B cell (primary cell): ENCODE measurements around the gene SESN3. TPM values are rescaled to one million over a fixed set of nuclear protein-coding genes. Genes with fewer than 3 reads are reported as not detected.
"Not testable (repeated sequence)": the region's sequence is repeated elsewhere in the genome, so short reads cannot be mapped to it uniquely, and the experiment has no call there.

Experiments used
- ATAC-seq: fragments of 200-7000 bp; cut with Tn5 transposase; one replicate; pipeline ENCODE4 v1.10.0; 2021; ENCODE audit warnings: low read depth, mild to moderate bottlenecking, moderate number of reproducible peaks, moderate library complexity
- CTCF ChIA-PET: fragments of 350-600 bp; sonication (Branson Sonifier 250); formaldehyde crosslinking; loops from one replicate; lab custom pipeline; 2021; ENCODE audit warnings: antibody characterized with exemption, inconsistent platforms; lab: Charles Lee
- POLR2A ChIA-PET: fragments of 350-600 bp; sonication (Branson Sonifier 250); formaldehyde crosslinking; loops from one replicate; lab custom pipeline; 2021; ENCODE audit warnings: antibody characterized with exemption; lab: Charles Lee
- DNase-seq: peaks from one replicate; pipeline ENCODE4 v3.0.0; 2013
- H2AFZ ChIP-seq: 2 replicates; pipeline ENCODE4 v1.6.1; 2012; ENCODE audit warnings: mild to moderate bottlenecking, low read depth, low read length; ENCODE audit not compliant: insufficient read depth, poor library complexity, severe bottlenecking
- H3K27ac ChIP-seq, 2 donors: 1 replicate in 1 of 2; 2 replicates in 1 of 2; pipeline ENCODE4 v1.5.1; 2012 to 2013; ENCODE audit warnings: low read length in 2 of 2, mild to moderate bottlenecking in 2 of 2, moderate library complexity in 1 of 2
- H3K27me3 ChIP-seq, 4 experiments: fragments of 200-600 bp in 1 of 4; sonication (generic) in 1 of 4; replicated peaks in 1 of 4; 1 replicate in 2 of 4; 2 replicates in 2 of 4; pipeline versions ENCODE4 v1.6.1 to v1.7.0; 2013 to 2016; ENCODE audit warnings: low read length in 3 of 4, mild to moderate bottlenecking in 2 of 4, mixed read lengths in 1 of 4, moderate library complexity in 1 of 4; ENCODE audit not compliant: insufficient read depth in 4 of 4, control insufficient read depth in 3 of 4; ENCODE audit errors: control extremely low read depth in 1 of 4
- H3K36me3 ChIP-seq, 2 experiments: replicated peaks in 1 of 2; 1 replicate in 1 of 2; 2 replicates in 1 of 2; pipeline versions ENCODE4 v1.6.1 to v1.7.1; 2013; ENCODE audit warnings: low read length in 1 of 2; ENCODE audit not compliant: insufficient read depth in 2 of 2, control insufficient read depth in 1 of 2; ENCODE audit errors: control extremely low read depth in 1 of 2, extremely low read depth in 1 of 2
- H3K4me1 ChIP-seq, 2 donors: fragments of 200-600 bp in 1 of 2; sonication (generic) in 1 of 2; 1 replicate in 1 of 2; 2 replicates in 1 of 2; pipeline versions ENCODE4 v1.5.1 to v1.6.1; 2013 to 2017; ENCODE audit warnings: low read length in 2 of 2; ENCODE audit not compliant: control insufficient read depth in 2 of 2, insufficient read depth in 2 of 2
- H3K4me2 ChIP-seq: replicated peaks from 2 replicates; pipeline ENCODE3; 2012; ENCODE audit warnings: mild to moderate bottlenecking, low read depth, low read length; ENCODE audit not compliant: poor library complexity, severe bottlenecking
- H3K4me3 ChIP-seq, 5 experiments: fragments of 200-600 bp in 1 of 5; sonication (generic) in 1 of 5; 1 replicate in 3 of 5; 2 replicates in 2 of 5; pipeline versions ENCODE4 v1.5.1 to v1.7.0; 2011 to 2016; ENCODE audit warnings: low read length in 4 of 5, mild to moderate bottlenecking in 4 of 5, low read depth in 2 of 5, control low read depth in 1 of 5, moderate library complexity in 1 of 5; ENCODE audit not compliant: insufficient read depth in 1 of 5; ENCODE audit errors: control extremely low read depth in 1 of 5, extremely low read depth in 1 of 5
- H3K79me2 ChIP-seq: fragments of 200-600 bp; sonication (generic); one replicate; pipeline ENCODE4 v1.6.0; 2016; ENCODE audit warnings: low read length; ENCODE audit not compliant: control insufficient read depth, insufficient read depth
- H3K9ac ChIP-seq: fragments of 200-600 bp; sonication (generic); 2 replicates; pipeline ENCODE4 v1.6.1; 2017; ENCODE audit warnings: mild to moderate bottlenecking, low read length, moderate library complexity
- H3K9me3 ChIP-seq, 3 donors: one replicate each; pipeline versions ENCODE4 v1.6.1 to v1.7.1; 2013; ENCODE audit warnings: low read length in 2 of 3; ENCODE audit not compliant: control insufficient read depth in 2 of 3, insufficient read depth in 1 of 3; ENCODE audit errors: control extremely low read depth in 1 of 3
- H4K20me1 ChIP-seq: 2 replicates; pipeline ENCODE4 v1.6.0; 2012; ENCODE audit warnings: mild to moderate bottlenecking, low read length; ENCODE audit not compliant: insufficient read depth, control insufficient read depth, poor library complexity, severe bottlenecking
- H3K27ac Mint-ChIP-seq: one replicate; pipeline ENCODE4 v1.8.0; 2021; ENCODE audit warnings: mixed read lengths
- H3K27me3 Mint-ChIP-seq: one replicate; pipeline ENCODE4 v1.8.0; 2021; ENCODE audit warnings: mixed read lengths
- H3K4me1 Mint-ChIP-seq: one replicate; pipeline ENCODE4 v1.8.0; 2021; ENCODE audit warnings: mixed read lengths
- H3K4me3 Mint-ChIP-seq: one replicate; pipeline ENCODE4 v1.8.0; 2021; ENCODE audit warnings: mixed read lengths
- H3K9me3 Mint-ChIP-seq: one replicate; pipeline ENCODE4 v1.8.0; 2022; ENCODE audit warnings: mixed read lengths; ENCODE audit not compliant: insufficient read depth
- CTCF ChIP-seq: fragments of 200-600 bp; IDR thresholded peaks from one replicate; pipeline ENCODE4 v1.8.0; 2022; ENCODE audit warnings: antibody characterized with exemption, mild to moderate bottlenecking
- EZH2 ChIP-seq: IDR thresholded peaks from 2 replicates; pipeline ENCODE4 v1.6.1; 2012; ENCODE audit warnings: borderline replicate concordance, low read depth, mild to moderate bottlenecking, moderate library complexity, low read length; ENCODE audit not compliant: insufficient read depth, poor library complexity, severe bottlenecking
- WGBS: methylation state at CpG from one replicate; pipeline ENCODE4 v1.1.5; 2013; ENCODE audit warnings: missing lambda C conversion rate; ENCODE audit not compliant: insufficient coverage; 5-methylcytosine and 5-hydroxymethylcytosine counted together
- intact Hi-C: fragments of 100-400 bp; cut with micrococcal nuclease; formaldehyde crosslinking; loops from one replicate; pipeline ENCODE4 v1.10.0; 2022
- polyA plus RNA-seq: library from polyadenylated mRNA; depleted of rRNA; stranded (reverse); fragments of >200 nt; gene quantifications from 2 replicates; pipeline ENCODE4 v1.2.3, GENCODE V29; 2012
- total RNA-seq, 2 donors: library from RNA; stranded (reverse); fragments of 120-200 nt in 1 of 2; gene quantifications; 1 replicate in 1 of 2; 2 replicates in 1 of 2; pipeline versions ENCODE4 v1.2.3 to v1.2.4, GENCODE V29; 2013 to 2022

SESN3 gene
- total and polyA plus RNA-seq, 2 donors (not counting 1 experiment from before 2014, with no cell fraction given) = 10.1 to 519 TPM

- 100% methylated on average over 1 of the region's 2 CpGs for WGBS
- Mint-ChIP-seq H3K9me3 (no peaks in the 10 kb centered on the region), H3K4me1 (peaks cover 79% of the 10 kb centered on the region), H3K4me3 (peak overlapping the region; percentile 8), H3K27ac (peak overlapping the region; percentile 97), H3K27me3 (no peaks in the 10 kb centered on the region)
- no peaks in the 10 kb centered on the region for H3K27me3 ChIP-seq
- peak overlapping the region; percentile 39 for H2AFZ ChIP-seq
- H3K4me3 ChIP-seq = no peak overlapping the region
- peak overlapping the region; percentile 90 to 93 for H3K27ac ChIP-seq
- peak overlapping the region; percentile 67 for H3K4me2 ChIP-seq
- no peak overlapping the region for H3K9ac ChIP-seq
- H3K79me2 ChIP-seq = no peaks in the 10 kb centered on the region
- intact Hi-C loops = no loop called here
- no peaks in the 10 kb centered on the region for H4K20me1 ChIP-seq
- no peaks in the 10 kb centered on the region for H3K36me3 ChIP-seq
- TF ChIP-seq EZH2 = no peak
- TF ChIP-seq CTCF = no peak
- no peak for ATAC-seq
- DNase-seq = no peak
- no peaks in the 10 kb centered on the region for H3K9me3 ChIP-seq
- POLR2A ChIA-PET = interaction anchor here (1.3 to 6.4 kb wide), 2 partner anchors 10 to 22 kb away, joined by 7 to 63 read pairs; partner anchors contain the start of gene SESN3
- CTCF ChIA-PET = interaction anchor here (1.2 to 4.6 kb wide), 7 partner anchors 12 to 462 kb away, joined by 3 to 43 read pairs (median 6); partner anchors contain the start of gene SESN3
- peaks cover 68 to 81% of the 10 kb centered on the region in 2 donors for H3K4me1 ChIP-seq
These were observed 22.1 kb upstream of the SESN3 start for GRCh38 chr11:95253141-95253540.

GRCh38 chr11:95252586-95252985 is 21.6 kb upstream of the SESN3 start:
- Mint-ChIP-seq H3K27ac (peak overlapping the region; percentile 97), H3K9me3 (no peaks in the 10 kb centered on the region), H3K4me3 (peak overlapping the region; percentile 8), H3K27me3 (no peaks in the 10 kb centered on the region), H3K4me1 (peaks cover 82% of the 10 kb centered on the region)
- ChIA-PET POLR2A (interaction anchor here (1.3 to 6.4 kb wide), 2 partner anchors 9 to 21 kb away, joined by 7 to 63 read pairs; partner anchors contain the start of gene SESN3), CTCF (interaction anchor here (1.0 to 4.6 kb wide), 6 partner anchors 21 to 453 kb away, joined by 3 to 43 read pairs (median 5); partner anchors contain the start of gene SESN3)
- no peak for ATAC-seq
- H3K27ac ChIP-seq = peak overlapping the region; percentile 90 to 93
- no peak for TF ChIP-seq CTCF
- no peaks in the 10 kb centered on the region for H3K27me3 ChIP-seq
- no peak for DNase-seq
- peak overlapping the region; percentile 7 for H3K4me2 ChIP-seq
- 67% methylated on average over 1 of the region's 1 CpG for WGBS
- peaks cover 69 to 83% of the 10 kb centered on the region in 2 donors for H3K4me1 ChIP-seq
- H4K20me1 ChIP-seq = no peaks in the 10 kb centered on the region
- no peak overlapping the region for H3K4me3 ChIP-seq
- H3K9ac ChIP-seq = no peak overlapping the region
- H3K36me3 ChIP-seq = no peaks in the 10 kb centered on the region
- intact Hi-C loops = no loop called here
- no peaks in the 10 kb centered on the region for H3K9me3 ChIP-seq
- H2AFZ ChIP-seq = peak overlapping the region; percentile 39
- H3K79me2 ChIP-seq = no peaks in the 10 kb centered on the region

- intact Hi-C loops, H3K27me3 Mint-ChIP-seq, H3K79me2 ChIP-seq, H3K27ac ChIP-seq, H3K36me3 ChIP-seq, H3K9me3 ChIP-seq, DNase-seq, H3K9ac ChIP-seq, H3K4me2 ChIP-seq, H3K9me3 Mint-ChIP-seq, H3K4me3 Mint-ChIP-seq, H3K27me3 ChIP-seq, H4K20me1 ChIP-seq, H2AFZ ChIP-seq, ATAC-seq, H3K4me3 ChIP-seq: not testable (repeated sequence)
- ChIA-PET POLR2A (interaction anchor here (6.4 kb wide), 1 partner anchor 21 kb away, joined by 63 read pairs; the partner anchor contains the start of gene SESN3), CTCF (interaction anchor here (0.7 to 1.7 kb wide), 3 partner anchors 20 to 453 kb away, joined by 3 to 4 read pairs (median 3); no protein-coding TSS in a partner anchor)
- Mint-ChIP-seq H3K27ac (peak overlapping the region; percentile 97), H3K4me1 (peaks cover 80% of the 10 kb centered on the region)
- no CpG with 5 or more reads among the region's 6 CpGs for WGBS
- H3K4me1 ChIP-seq = peaks cover 62 to 76% of the 10 kb centered on the region in 2 donors
These were observed 20.9 kb upstream of the SESN3 start for GRCh38 chr11:95251896-95252295.
